GM12801 (cell line): Measurements from ENCODE around the gene F2RL2.

Source experiments
- CTCF ChIP-seq: IDR thresholded peaks from one replicate; pipeline ENCODE4 v1.5.1; 2011; ENCODE audit warnings: control low read depth; ENCODE audit not compliant: insufficient read length; ENCODE audit errors: extremely low read depth

F2RL2 gene

DNA sequence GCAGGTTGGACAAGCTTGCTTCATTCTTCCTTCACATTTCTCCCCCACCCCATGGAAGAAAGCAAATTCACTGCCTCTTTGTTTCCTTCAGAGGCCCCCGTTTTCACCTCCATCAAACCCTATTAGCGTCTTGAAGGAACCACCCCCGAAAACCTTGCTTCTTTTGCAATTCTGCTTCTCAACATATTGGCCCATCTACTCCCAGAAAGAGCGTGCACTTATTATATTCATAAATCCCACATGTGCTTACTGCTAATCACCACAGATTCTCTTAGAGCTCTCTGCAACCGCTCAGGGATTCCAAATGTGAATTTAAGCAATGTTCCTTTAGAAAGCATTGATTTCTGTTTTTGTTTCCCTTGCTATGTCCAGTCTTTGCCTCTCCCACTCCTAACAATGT lies 1.1 kb downstream of the F2RL2 start:
- TF ChIP-seq CTCF: no peak

DNA sequence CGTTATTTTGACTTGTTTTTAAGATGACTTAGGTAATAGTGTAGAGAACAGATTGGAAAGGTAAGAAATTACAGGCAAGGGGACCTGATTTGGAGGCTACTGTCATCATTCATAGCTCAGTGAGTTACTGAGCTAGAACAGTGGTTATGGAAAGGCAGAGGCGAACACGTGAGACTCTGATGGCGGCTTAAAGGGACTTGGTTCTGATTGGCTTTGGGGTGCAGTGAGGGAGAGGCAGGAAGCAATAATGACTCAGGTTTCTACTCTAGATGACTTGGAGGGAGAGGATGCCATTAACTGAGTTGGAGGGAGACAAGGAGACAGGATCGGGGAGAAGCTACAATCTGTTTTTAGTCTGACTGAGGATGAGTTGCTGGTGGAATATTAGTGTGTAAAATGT lies 3.0 kb downstream of the F2RL2 start:
- no peak for TF ChIP-seq CTCF

GRCh38 chr5:76617675-76618074 lies 5.5 kb downstream of the F2RL2 start:
- TF ChIP-seq CTCF: no peak

DNA sequence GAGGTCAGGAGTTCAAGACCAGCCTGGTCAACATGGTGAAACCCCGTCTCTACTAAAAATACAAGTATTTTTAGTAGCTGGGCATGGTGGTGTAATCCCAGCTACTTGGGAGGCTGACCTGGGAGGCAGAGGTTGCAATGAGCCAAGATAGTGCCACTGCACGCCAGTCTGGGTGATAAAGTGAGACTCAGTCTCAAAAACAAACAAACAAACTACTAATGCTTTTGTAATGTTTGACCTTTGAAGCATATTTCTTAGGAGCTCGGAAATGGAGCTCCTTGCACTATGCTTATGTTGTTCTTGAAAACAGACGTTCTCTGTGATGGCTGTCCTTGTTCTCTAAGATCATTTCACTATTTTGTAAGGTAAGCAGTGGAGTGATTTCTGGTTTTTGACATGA lies 6.0 kb downstream of the F2RL2 start:
- no peak for TF ChIP-seq CTCF

DNA sequence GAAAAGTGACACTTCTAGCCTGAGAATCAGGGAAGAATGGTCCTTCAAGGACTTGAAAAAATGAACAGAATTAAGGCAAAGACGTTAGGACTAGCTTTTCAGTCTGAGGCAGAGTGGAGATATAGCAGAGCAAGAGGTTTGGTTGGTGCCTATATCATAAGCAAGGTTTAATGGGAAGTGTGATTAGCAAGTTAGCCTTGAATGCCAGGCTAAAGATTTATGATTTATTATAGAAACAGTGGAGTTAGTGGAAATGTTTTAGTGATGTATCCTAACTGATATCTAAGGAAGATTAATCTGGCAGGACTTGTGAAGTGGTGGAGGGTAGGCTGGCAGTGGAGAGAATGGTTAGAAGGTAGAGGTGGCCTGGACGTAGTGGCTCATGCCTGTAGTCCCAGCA lies 7.0 kb downstream of the F2RL2 start:
- no peak for TF ChIP-seq CTCF

DNA sequence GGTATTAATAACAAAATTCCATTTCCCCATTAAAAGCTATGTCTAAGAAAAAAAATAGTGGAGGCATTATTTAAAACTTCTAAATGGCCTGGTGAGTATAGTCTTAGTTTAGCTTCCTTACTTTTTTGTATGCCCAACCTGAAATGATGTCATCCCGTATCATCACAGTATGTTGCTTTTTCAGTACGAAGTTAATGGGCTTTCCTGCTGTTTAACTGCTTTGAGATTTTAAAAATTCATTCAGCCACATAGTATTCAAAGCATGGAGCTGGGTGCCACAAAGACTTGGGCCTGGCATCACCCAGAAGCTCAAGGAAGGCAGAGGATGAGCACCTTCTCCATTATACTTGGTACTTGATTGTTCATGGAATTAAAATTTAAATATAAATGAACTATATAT lies 7.4 kb downstream of the F2RL2 start:
- no peak for TF ChIP-seq CTCF

DNA sequence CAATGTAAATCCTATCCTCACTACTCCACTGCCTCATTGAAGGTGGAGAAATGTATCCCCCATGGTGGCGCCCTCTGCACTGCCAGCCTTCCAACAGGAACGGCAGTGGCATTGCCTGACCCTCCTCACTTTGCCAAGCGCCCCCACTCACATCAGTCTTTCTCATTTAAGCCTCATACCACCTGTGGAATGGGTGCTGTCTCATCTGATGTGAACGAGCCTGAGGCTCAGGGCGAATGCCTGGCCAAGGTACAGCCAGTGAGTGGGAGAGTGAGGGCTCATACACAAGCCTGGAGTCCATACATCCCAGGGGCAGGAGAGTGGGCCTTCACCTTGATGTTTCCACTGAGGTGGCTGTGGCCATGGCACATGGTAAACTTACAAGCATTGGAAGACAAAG lies 10.3 kb downstream of the F2RL2 start:
- TF ChIP-seq CTCF: no peak

DNA sequence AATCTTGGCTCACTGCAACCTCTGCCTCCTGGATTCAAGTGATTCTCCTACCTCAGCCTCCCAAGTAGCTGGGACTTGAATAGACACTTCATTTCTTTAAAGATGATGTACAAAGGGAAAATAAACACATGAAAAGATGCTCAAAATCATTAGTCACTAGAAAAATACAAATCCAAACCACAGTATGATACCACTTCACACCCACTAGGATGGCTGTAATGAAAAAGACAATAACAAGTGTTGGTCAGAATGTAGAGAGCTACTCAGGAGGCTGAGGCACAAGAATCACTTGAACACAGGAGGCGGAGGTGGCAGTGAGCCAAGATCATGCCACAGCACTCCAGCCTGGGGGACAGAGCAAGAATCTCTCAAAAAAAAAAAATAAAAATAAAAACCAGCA lies 13.0 kb downstream of the F2RL2 start:
- no peak for TF ChIP-seq CTCF
